ENCODE results near the gene GNB5.

Gene GNB5

GRCh38 chr15:52193321-52193720 lies 2.1 kb upstream of the GNB5 start:
- H3K27ac ChIP-seq (ENCODE audit: low read length): no peak overlapping the region
- no peak overlapping the region for H2AFZ ChIP-seq (ENCODE audit: low read length)
- no peaks in the 10 kb centered on the region for H3K9me3 ChIP-seq (replicated peaks; ENCODE audit: insufficient read depth, low read length)
- no peaks in the 10 kb centered on the region for H3K36me3 ChIP-seq (replicated peaks; ENCODE audit: insufficient read depth, low read length)
- TF ChIP-seq CTCF (IDR thresholded peaks at IDR 0.05; ENCODE audit: low read length) (no peak), EZH2phosphoT487 (IDR thresholded peaks at IDR 0.05; ENCODE audit: low read length) (no peak), EZH2 (optimal IDR thresholded peaks at IDR 0.05; ENCODE audit: low read depth, low read length) (no peak)
- no peak overlapping the region for H3K9ac ChIP-seq (ENCODE audit: low read length)
- H3K27me3 ChIP-seq (replicated peaks; ENCODE audit: insufficient read depth, low read length): no peaks in the 10 kb centered on the region
- no peaks in the 10 kb centered on the region for H3K79me2 ChIP-seq (ENCODE audit: low read length)
- H3K4me2 ChIP-seq (ENCODE audit: low read depth, low read length): no peak overlapping the region
- DNase-seq: no peak
- H3K4me3 ChIP-seq (ENCODE audit: low read length): no peak overlapping the region
- no peaks in the 10 kb centered on the region for H3K9me2 ChIP-seq (replicated peaks; ENCODE audit: insufficient read depth, low read length)
- H3F3A ChIP-seq (ENCODE audit: insufficient read depth, low read length): no peaks in the 10 kb centered on the region
- H4K20me1 ChIP-seq (ENCODE audit: insufficient read depth, low read length): no peaks in the 10 kb centered on the region
- no peaks in the 10 kb centered on the region for H3K4me1 ChIP-seq (ENCODE audit: low read length)

- H3K9ac ChIP-seq (ENCODE audit: low read length): no peak overlapping the region
- no peak overlapping the region for H3K4me2 ChIP-seq (ENCODE audit: low read depth, low read length)
- H3K36me3 ChIP-seq (replicated peaks; ENCODE audit: insufficient read depth, low read length): no peaks in the 10 kb centered on the region
- H3K9me2 ChIP-seq (replicated peaks; ENCODE audit: insufficient read depth, low read length): no peaks in the 10 kb centered on the region
- H3K27ac ChIP-seq (ENCODE audit: low read length): no peak overlapping the region
- no peak for DNase-seq
- no peaks in the 10 kb centered on the region for H3F3A ChIP-seq (ENCODE audit: insufficient read depth, low read length)
- no peaks in the 10 kb centered on the region for H3K79me2 ChIP-seq (ENCODE audit: low read length)
- no peak for TF ChIP-seq CTCF (IDR thresholded peaks at IDR 0.05; ENCODE audit: low read length)
- TF ChIP-seq EZH2 (optimal IDR thresholded peaks at IDR 0.05; ENCODE audit: low read depth, low read length): no peak
- TF ChIP-seq EZH2phosphoT487 (IDR thresholded peaks at IDR 0.05; ENCODE audit: low read length): no peak
- H2AFZ ChIP-seq (ENCODE audit: low read length): no peak overlapping the region
- no peaks in the 10 kb centered on the region for H3K4me1 ChIP-seq (ENCODE audit: low read length)
- H3K9me3 ChIP-seq (replicated peaks; ENCODE audit: insufficient read depth, low read length): no peaks in the 10 kb centered on the region
- no peaks in the 10 kb centered on the region for H3K27me3 ChIP-seq (replicated peaks; ENCODE audit: insufficient read depth, low read length)
- H4K20me1 ChIP-seq (ENCODE audit: insufficient read depth, low read length): no peaks in the 10 kb centered on the region
- H3K4me3 ChIP-seq (ENCODE audit: low read length): no peak overlapping the region
These were observed 4.3 kb downstream of the GNB5 start for GRCh38 chr15:52186651-52187486.

- Histone ChIP-seq H3K79me2 (ENCODE audit: low read length) (no peaks in the 10 kb centered on the region), H3K4me1 (ENCODE audit: low read length) (peaks cover 6% of the 10 kb centered on the region; the same call in 1 of the 2 replicates), H2AFZ (ENCODE audit: low read length) (no peak overlapping the region), H3K9ac (ENCODE audit: low read length) (no peak overlapping the region), H3K9me3 (replicated peaks; ENCODE audit: insufficient read depth, low read length) (no peaks in the 10 kb centered on the region), H3K27me3 (replicated peaks; ENCODE audit: insufficient read depth, low read length) (no peaks in the 10 kb centered on the region), H3K9me2 (replicated peaks; ENCODE audit: insufficient read depth, low read length) (no peaks in the 10 kb centered on the region), H3K4me2 (ENCODE audit: low read depth, low read length) (no peak overlapping the region), H3K36me3 (replicated peaks; ENCODE audit: insufficient read depth, low read length) (no peaks in the 10 kb centered on the region), H4K20me1 (ENCODE audit: insufficient read depth, low read length) (no peaks in the 10 kb centered on the region), H3K27ac (ENCODE audit: low read length) (no peak overlapping the region), H3K4me3 (ENCODE audit: low read length) (no peak overlapping the region), H3F3A (ENCODE audit: insufficient read depth, low read length) (peaks cover 2% of the 10 kb centered on the region; the same call in 1 of the 2 replicates)
- TF ChIP-seq EZH2 (optimal IDR thresholded peaks at IDR 0.05; ENCODE audit: low read depth, low read length): no peak
- no peak for TF ChIP-seq EZH2phosphoT487 (IDR thresholded peaks at IDR 0.05; ENCODE audit: low read length)
- DNase-seq: no peak
These were observed 6.0 kb downstream of the GNB5 start for GRCh38 chr15:52185151-52185561.

GRCh38 chr15:52184721-52185120 lies 6.5 kb downstream of the GNB5 start:
- no peak overlapping the region for H3K4me2 ChIP-seq (ENCODE audit: low read depth, low read length)
- no peaks in the 10 kb centered on the region for H3K9me3 ChIP-seq (replicated peaks; ENCODE audit: insufficient read depth, low read length)
- no peak overlapping the region for H2AFZ ChIP-seq (ENCODE audit: low read length)
- H3K4me3 ChIP-seq (ENCODE audit: low read length): no peak overlapping the region
- H4K20me1 ChIP-seq (ENCODE audit: insufficient read depth, low read length): no peaks in the 10 kb centered on the region
- no peaks in the 10 kb centered on the region for H3K79me2 ChIP-seq (ENCODE audit: low read length)
- no peaks in the 10 kb centered on the region for H3K9me2 ChIP-seq (replicated peaks; ENCODE audit: insufficient read depth, low read length)
- no peak overlapping the region for H3K9ac ChIP-seq (ENCODE audit: low read length)
- no peak for DNase-seq
- peaks cover 6% of the 10 kb centered on the region; the same call in 1 of the 2 replicates for H3K4me1 ChIP-seq (ENCODE audit: low read length)
- H3K36me3 ChIP-seq (replicated peaks; ENCODE audit: insufficient read depth, low read length): no peaks in the 10 kb centered on the region
- TF ChIP-seq EZH2phosphoT487 (IDR thresholded peaks at IDR 0.05; ENCODE audit: low read length) (no peak), EZH2 (optimal IDR thresholded peaks at IDR 0.05; ENCODE audit: low read depth, low read length) (no peak), CTCF (IDR thresholded peaks at IDR 0.05; ENCODE audit: low read length) (no peak)
- H3K27ac ChIP-seq (ENCODE audit: low read length): no peak overlapping the region
- peaks cover 4% of the 10 kb centered on the region; the same call in 1 of the 2 replicates for H3F3A ChIP-seq (ENCODE audit: insufficient read depth, low read length)
- H3K27me3 ChIP-seq (replicated peaks; ENCODE audit: insufficient read depth, low read length): no peaks in the 10 kb centered on the region
